SU-DHL-6 (cell line): Measurements from ENCODE around the gene FAM43B.

ENCODE experiments used
- CTCF ChIP-seq: fragments of 200-600 bp; sonication (generic); IDR thresholded peaks from one replicate; pipeline ENCODE4 v1.5.1; 2017; ENCODE audit warnings: antibody characterized with exemption, mild to moderate bottlenecking, low read length, moderate library complexity; ENCODE audit not compliant: insufficient read depth, poor library complexity, severe bottlenecking
- EZH2phosphoT487 ChIP-seq: fragments of 200-600 bp; sonication (generic), shearing (Covaris generic); conservative IDR thresholded peaks from 2 replicates; pipeline ENCODE4 v1.6.1; 2018; ENCODE audit warnings: mild to moderate bottlenecking, antibody characterized with exemption, low read length, moderate library complexity, mixed read lengths

GRCh38 chr1:20575541-20576336, 23.4 kb downstream of the FAM43B start:
- TF ChIP-seq CTCF (no peak), EZH2phosphoT487 (no peak)
